Measurements from ENCODE around the gene PTPRD. TPM values are rescaled to one million over a fixed set of nuclear protein-coding genes. Genes with fewer than 3 reads are reported as not detected.

Gene PTPRD
- total RNA-seq, 1 donor from 2014 or later = 109 TPM

GRCh38 chr9:9790216-9790872, 822.5 kb downstream of the PTPRD start:
- Mint-ChIP-seq H3K27me3 (ENCODE audit: low read depth) (no peaks in the 10 kb centered on the region), H3K9me3 (no peaks in the 10 kb centered on the region), H3K36me3 (no peaks in the 10 kb centered on the region), H3K4me3 (no peak overlapping the region), H3K4me1 (no peaks in the 10 kb centered on the region), H3K27ac (no peak overlapping the region)
- TF ChIP-seq CTCF (IDR thresholded peaks at IDR 0.05; ENCODE audit: unreplicated experiment) = peak; percentile 59
- DNase-seq (ENCODE audit: low spot score in 2 of 2, unreplicated experiment in 2 of 2) = peak in 1 of 2 experiments; percentile 40

DNA sequence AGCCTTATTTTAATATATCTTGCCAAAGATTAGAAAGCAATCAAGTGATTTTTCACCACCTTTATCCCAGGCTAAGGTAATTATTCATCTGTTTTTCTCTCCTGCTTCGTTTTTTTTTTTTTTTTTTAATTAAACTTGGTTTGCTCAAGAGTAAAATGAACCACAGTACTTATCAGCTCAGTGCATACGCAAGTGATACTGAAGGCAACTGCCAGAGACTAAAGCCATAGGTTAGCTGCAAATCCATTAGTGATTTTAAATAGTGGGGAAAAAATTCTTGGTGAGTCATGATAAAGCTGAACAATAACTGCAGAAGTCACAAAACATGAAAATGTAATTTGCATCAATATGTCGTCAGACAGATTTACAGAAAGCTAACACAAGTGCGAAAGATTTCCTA, 829.1 kb downstream of the PTPRD start:
- Mint-ChIP-seq H3K27ac (no peak overlapping the region), H3K9me3 (peaks cover 3% of the 10 kb centered on the region), H3K4me1 (no peaks in the 10 kb centered on the region), H3K27me3 (ENCODE audit: low read depth) (no peaks in the 10 kb centered on the region), H3K36me3 (no peaks in the 10 kb centered on the region), H3K4me3 (no peak overlapping the region)
- TF ChIP-seq CTCF (IDR thresholded peaks at IDR 0.05; ENCODE audit: unreplicated experiment) = no peak
- DNase-seq (ENCODE audit: low spot score in 2 of 2, unreplicated experiment in 2 of 2) = no peak

DNA sequence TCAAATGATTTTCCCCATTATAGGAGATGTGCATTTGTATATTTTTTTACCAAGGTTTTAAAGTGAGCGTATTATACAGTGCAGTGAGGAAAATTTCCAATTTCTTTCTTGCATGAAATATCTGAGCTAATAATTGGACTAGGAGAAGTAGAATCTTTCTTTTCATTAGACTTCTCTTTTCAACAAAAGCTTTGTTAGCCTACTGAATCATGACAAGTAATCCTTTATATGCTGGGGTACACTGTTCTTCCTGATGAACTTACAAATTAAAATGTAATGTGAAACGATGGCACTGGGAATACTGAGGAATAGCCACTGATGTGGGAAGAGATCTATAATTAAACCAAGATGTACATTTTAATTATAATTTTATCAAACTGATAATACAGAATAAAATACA, 829.6 kb downstream of the PTPRD start:
- no peak for DNase-seq (ENCODE audit: low spot score in 2 of 2, unreplicated experiment in 2 of 2)
- H3K4me1 Mint-ChIP-seq = no peaks in the 10 kb centered on the region
- H3K27ac Mint-ChIP-seq = no peak overlapping the region
- H3K9me3 Mint-ChIP-seq = peaks cover 3% of the 10 kb centered on the region
- H3K36me3 Mint-ChIP-seq = no peaks in the 10 kb centered on the region
- no peak for TF ChIP-seq CTCF (IDR thresholded peaks at IDR 0.05; ENCODE audit: unreplicated experiment)
- no peaks in the 10 kb centered on the region for H3K27me3 Mint-ChIP-seq (ENCODE audit: low read depth)
- H3K4me3 Mint-ChIP-seq = no peak overlapping the region

- TF ChIP-seq CTCF (IDR thresholded peaks at IDR 0.05; ENCODE audit: unreplicated experiment) = no peak
- Mint-ChIP-seq H3K27ac (no peak overlapping the region), H3K9me3 (peaks cover 3% of the 10 kb centered on the region), H3K4me1 (no peaks in the 10 kb centered on the region), H3K27me3 (ENCODE audit: low read depth) (no peaks in the 10 kb centered on the region), H3K36me3 (no peaks in the 10 kb centered on the region), H3K4me3 (no peak overlapping the region)
- DNase-seq (ENCODE audit: low spot score in 2 of 2, unreplicated experiment in 2 of 2) = no peak
Observed at GRCh38 chr9:9778293-9778692, 834.5 kb downstream of the PTPRD start.

- TF ChIP-seq CTCF (IDR thresholded peaks at IDR 0.05; ENCODE audit: unreplicated experiment) = no peak
- Mint-ChIP-seq H3K27me3 (ENCODE audit: low read depth) (no peaks in the 10 kb centered on the region), H3K4me1 (no peaks in the 10 kb centered on the region), H3K9me3 (no peaks in the 10 kb centered on the region), H3K36me3 (no peaks in the 10 kb centered on the region), H3K27ac (no peak overlapping the region), H3K4me3 (no peak overlapping the region)
- no peak for DNase-seq (ENCODE audit: low spot score in 2 of 2, unreplicated experiment in 2 of 2)
Observed at GRCh38 chr9:9774471-9774870, 838.3 kb downstream of the PTPRD start.

- H3K4me1 Mint-ChIP-seq = no peaks in the 10 kb centered on the region
- TF ChIP-seq CTCF (IDR thresholded peaks at IDR 0.05; ENCODE audit: unreplicated experiment) = no peak
- no peaks in the 10 kb centered on the region for H3K9me3 Mint-ChIP-seq
- no peaks in the 10 kb centered on the region for H3K36me3 Mint-ChIP-seq
- no peak overlapping the region for H3K4me3 Mint-ChIP-seq
- no peak for DNase-seq (ENCODE audit: low spot score in 2 of 2, unreplicated experiment in 2 of 2)
- H3K27me3 Mint-ChIP-seq (ENCODE audit: low read depth) = no peaks in the 10 kb centered on the region
- H3K27ac Mint-ChIP-seq = no peak overlapping the region
Observed at GRCh38 chr9:9771314-9771713, 841.5 kb downstream of the PTPRD start.

All from mesothelial cell of epicardium (in vitro differentiated cells).